Measurements from ENCODE around the gene ZNF841. TPM values are rescaled to one million over a fixed set of nuclear protein-coding genes. Genes with fewer than 3 reads are reported as not detected.

Gene ZNF841
- polyA plus RNA-seq, 1 of the 3 experiments (the other 2 are of a cell fraction), result 3.8 TPM

DNA sequence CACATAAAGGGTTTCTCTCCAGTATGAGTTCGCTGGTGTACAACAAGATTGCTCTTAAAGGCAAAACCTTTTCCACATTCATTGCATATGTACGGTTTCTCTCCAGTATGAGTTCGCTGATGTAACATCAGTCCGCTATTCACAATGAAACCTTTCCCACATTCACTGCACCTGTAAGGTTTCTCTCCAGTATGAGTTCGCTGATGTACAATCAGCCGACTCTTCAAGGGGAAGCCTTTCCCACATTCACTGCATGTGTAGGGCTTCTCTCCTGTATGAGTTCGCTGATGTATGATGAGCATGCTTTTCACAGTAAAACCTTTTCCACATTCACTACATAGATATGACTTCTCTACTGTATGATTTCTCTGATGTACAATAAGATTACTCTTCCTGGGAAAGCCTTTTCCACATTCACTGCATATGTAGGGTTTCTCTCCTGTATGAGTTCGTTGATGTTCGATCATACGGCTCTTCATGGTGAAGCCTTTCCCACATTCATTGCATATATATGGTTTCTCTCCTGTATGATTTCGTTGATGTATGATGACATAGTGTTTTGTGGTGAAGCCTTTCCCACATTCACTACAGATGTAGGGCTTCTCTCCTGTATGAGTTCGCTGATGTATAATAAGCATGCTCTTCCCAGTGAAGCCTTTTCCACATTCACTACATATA lies 61.4 kb downstream of the ZNF841 start:
- H3K4me2 ChIP-seq, result no peak overlapping the region
- ChIA-PET POLR2A (no interaction called here), CTCF (no interaction called here)
- peaks cover 16% of the 10 kb centered on the region for H3F3A ChIP-seq (replicated peaks; ENCODE audit: insufficient read depth)
- H3K27me3 ChIP-seq (ENCODE audit: insufficient read depth), result no peaks in the 10 kb centered on the region
- no peak overlapping the region for H2AFZ ChIP-seq (ENCODE audit: low read depth)
- no peaks in the 10 kb centered on the region for H4K20me1 ChIP-seq (ENCODE audit: insufficient read depth)
- H3K27ac ChIP-seq (ENCODE audit: low read depth in 2 of 2, low read length in 1 of 2), result no peak overlapping the region
- no peaks in the 10 kb centered on the region; a peak in 1 of 4 replicates for H3K4me1 ChIP-seq (ENCODE audit: control insufficient read depth in 1 of 2, insufficient read depth in 2 of 2, low read depth in 1 of 2, low read length in 1 of 2)
- peaks cover 48 to 73% of the 10 kb centered on the region in 2 experiments for H3K36me3 ChIP-seq (replicated peaks in 1 of 2; ENCODE audit: control insufficient read depth in 1 of 2, insufficient read depth in 2 of 2, low read length in 1 of 2)
- H3K9me2 ChIP-seq, result no peaks in the 10 kb centered on the region
- 94% methylated on average over 12 of the region's 12 CpGs for WGBS (ENCODE audit: low lambda C conversion rate)
- TF ChIP-seq TAF1 (IDR thresholded peaks at IDR 0.05; ENCODE audit: borderline replicate concordance, low read depth, low read length) (no peak), SIN3A (IDR thresholded peaks at IDR 0.05; ENCODE audit: borderline replicate concordance, low read depth, low read length) (no peak), MXI1 (IDR thresholded peaks at IDR 0.05; ENCODE audit: low read depth, low read length) (no peak), JUND (IDR thresholded peaks at IDR 0.05) (no peak), RAD21 (IDR thresholded peaks at IDR 0.05; ENCODE audit: low read length) (no peak), EP300 (IDR thresholded peaks at IDR 0.05; ENCODE audit: borderline replicate concordance in 1 of 2, low read depth in 1 of 2, low read length in 1 of 2) (no peak)
- TF ChIP-seq, protein P1, sequence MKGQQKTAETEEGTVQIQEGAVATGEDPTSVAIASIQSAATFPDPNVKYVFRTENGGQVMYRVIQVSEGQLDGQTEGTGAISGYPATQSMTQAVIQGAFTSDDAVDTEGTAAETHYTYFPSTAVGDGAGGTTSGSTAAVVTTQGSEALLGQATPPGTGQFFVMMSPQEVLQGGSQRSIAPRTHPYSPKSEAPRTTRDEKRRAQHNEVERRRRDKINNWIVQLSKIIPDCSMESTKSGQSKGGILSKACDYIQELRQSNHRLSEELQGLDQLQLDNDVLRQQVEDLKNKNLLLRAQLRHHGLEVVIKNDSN (IDR thresholded peaks at IDR 0.05; ENCODE audit: borderline replicate concordance, low read depth), result no peak
- TF ChIP-seq, protein P2, sequence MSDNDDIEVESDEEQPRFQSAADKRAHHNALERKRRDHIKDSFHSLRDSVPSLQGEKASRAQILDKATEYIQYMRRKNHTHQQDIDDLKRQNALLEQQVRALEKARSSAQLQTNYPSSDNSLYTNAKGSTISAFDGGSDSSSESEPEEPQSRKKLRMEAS (IDR thresholded peaks at IDR 0.05; ENCODE audit: low read depth), result no peak
- no peak overlapping the region for H3K9ac ChIP-seq
- H3K9me3 ChIP-seq, result peaks cover 76% of the 10 kb centered on the region
- no peaks in the 10 kb centered on the region for H3K79me2 ChIP-seq (ENCODE audit: insufficient read depth)
- H3K4me3 ChIP-seq (ENCODE audit: low read depth in 2 of 2, low read length in 1 of 2), result peak overlapping the region in 1 of 2 experiments; percentile 21; a peak in 1 of 4 replicates
- no peak for DNase-seq

DNA sequence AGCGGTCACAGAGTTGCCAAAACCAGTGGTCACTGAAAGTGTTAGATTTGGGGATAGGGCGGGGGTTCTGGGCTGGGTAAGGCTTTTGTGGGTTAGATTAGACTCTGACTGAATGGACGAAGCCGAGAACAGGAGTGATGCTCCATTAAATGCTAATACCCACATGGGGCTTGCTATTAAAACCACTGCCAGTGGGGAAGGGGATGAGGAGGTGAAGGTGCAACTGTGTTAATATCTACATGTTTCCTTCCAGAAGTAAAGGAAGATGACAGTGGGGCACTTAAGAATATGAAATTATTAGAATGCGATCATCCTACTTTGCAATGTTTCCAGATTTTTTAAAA lies 66.8 kb downstream of the ZNF841 start:
- DNase-seq, result peak; percentile 58
- ChIA-PET POLR2A (interaction anchor here (0.7 to 1.5 kb wide), 4 partner anchors 9 to 161 kb away, joined by 3 to 7 read pairs (median 4); partner anchors contain the start of genes ZNF432 and ZNF615), CTCF (no interaction called here)
- Histone ChIP-seq H3K9ac (peak overlapping the region; percentile 86), H2AFZ (ENCODE audit: low read depth) (peak overlapping the region; percentile 93), H3K4me2 (peak overlapping the region; percentile 74), H3K9me2 (no peaks in the 10 kb centered on the region), H3K36me3 (replicated peaks in 1 of 2; ENCODE audit: control insufficient read depth in 1 of 2, insufficient read depth in 2 of 2, low read length in 1 of 2) (peaks cover 25 to 43% of the 10 kb centered on the region in 2 experiments), H4K20me1 (ENCODE audit: insufficient read depth) (no peaks in the 10 kb centered on the region), H3K4me3 (ENCODE audit: low read depth in 2 of 2, low read length in 1 of 2) (peak overlapping the region; percentile 62 to 78), H3K27ac (ENCODE audit: low read depth in 2 of 2, low read length in 1 of 2) (peak overlapping the region; percentile 89 to 95), H3F3A (replicated peaks; ENCODE audit: insufficient read depth) (peaks cover 9% of the 10 kb centered on the region), H3K79me2 (ENCODE audit: insufficient read depth) (peaks cover 20% of the 10 kb centered on the region), H3K4me1 (ENCODE audit: control insufficient read depth in 1 of 2, insufficient read depth in 2 of 2, low read depth in 1 of 2, low read length in 1 of 2) (no peaks in the 10 kb centered on the region; a peak in 2 of 4 replicates), H3K27me3 (ENCODE audit: insufficient read depth) (no peaks in the 10 kb centered on the region), H3K9me3 (peaks cover 35% of the 10 kb centered on the region; the same call in 1 of the 2 replicates)
- TF ChIP-seq SMC3 (IDR thresholded peaks at IDR 0.05; ENCODE audit: low read depth, low read length) (no peak), POLR2AphosphoS5 (IDR thresholded peaks at IDR 0.05; ENCODE audit: low read depth, low read length) (no peak), EZH2phosphoT487 (IDR thresholded peaks at IDR 0.05; ENCODE audit: borderline replicate concordance, low read depth) (no peak), ELF1 (IDR thresholded peaks at IDR 0.05) (no peak), FOSL2 (IDR thresholded peaks at IDR 0.05; ENCODE audit: borderline replicate concordance, low read depth) (no peak)
- TF ChIP-seq, protein P3, sequence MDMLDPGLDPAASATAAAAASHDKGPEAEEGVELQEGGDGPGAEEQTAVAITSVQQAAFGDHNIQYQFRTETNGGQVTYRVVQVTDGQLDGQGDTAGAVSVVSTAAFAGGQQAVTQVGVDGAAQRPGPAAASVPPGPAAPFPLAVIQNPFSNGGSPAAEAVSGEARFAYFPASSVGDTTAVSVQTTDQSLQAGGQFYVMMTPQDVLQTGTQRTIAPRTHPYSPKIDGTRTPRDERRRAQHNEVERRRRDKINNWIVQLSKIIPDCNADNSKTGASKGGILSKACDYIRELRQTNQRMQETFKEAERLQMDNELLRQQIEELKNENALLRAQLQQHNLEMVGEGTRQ (IDR thresholded peaks at IDR 0.05; ENCODE audit: borderline replicate concordance, low read depth, low read length), result no peak
- 16% methylated on average over 5 of the region's 5 CpGs for WGBS (ENCODE audit: low lambda C conversion rate)

Data from SK-N-SH (cell line).